Tibial nerve (tissue), 4 donors: ENCODE results near the gene IL26.

ENCODE experiments used
- CTCF ChIP-seq, 5 experiments: fragments of 200-600 bp in 3 of 5; fragments of 450-650 bp in 2 of 5; sonication (generic) in 3 of 5; IDR thresholded peaks; one replicate each; pipeline ENCODE4 v1.5.1; 2016 to 2019; ENCODE audit warnings: antibody characterized with exemption in 5 of 5, mild to moderate bottlenecking in 3 of 5, moderate library complexity in 2 of 5
- EP300 ChIP-seq, 2 donors: sonication (generic); formaldehyde crosslinking; IDR thresholded peaks; one replicate each; pipeline ENCODE4 v1.6.1; 2017; ENCODE audit warnings: antibody characterized with exemption in 2 of 2, mild to moderate bottlenecking in 1 of 2
- POLR2A ChIP-seq, 2 donors: fragments of 450-650 bp; IDR thresholded peaks; one replicate each; pipeline ENCODE4 v1.6.1; 2017; ENCODE audit warnings: antibody characterized with exemption in 2 of 2, mild to moderate bottlenecking in 2 of 2, moderate library complexity in 2 of 2

GRCh38 chr12:68156636-68157035, 69.0 kb downstream of the IL26 start:
- TF ChIP-seq CTCF (IDR thresholded peaks at IDR 0.05) (no peak), EP300 (IDR thresholded peaks at IDR 0.05) (no peak), POLR2A (IDR thresholded peaks at IDR 0.05) (no peak)
